DOHH2 (cell line): ENCODE data around the gene ARID1B.

Experiments used
- H3F3A ChIP-seq: fragments of 200-600 bp; sonication (generic), shearing (Covaris generic); 2 replicates; pipeline ENCODE4 v1.6.0; 2016; ENCODE audit warnings: antibody characterized with exemption, mild to moderate bottlenecking; ENCODE audit not compliant: control insufficient read depth, insufficient read depth
- H3K27ac ChIP-seq: fragments of 200-600 bp; sonication (generic); 2 replicates; pipeline ENCODE4 v1.5.1; 2014; ENCODE audit warnings: low read depth, mild to moderate bottlenecking, low read length, moderate library complexity
- H3K27me3 ChIP-seq: fragments of 200-600 bp; sonication (generic); 2 replicates; pipeline ENCODE4 v1.6.1; 2014; ENCODE audit warnings: mild to moderate bottlenecking, low read length, mixed read lengths; ENCODE audit not compliant: control insufficient read depth
- H3K36me3 ChIP-seq: fragments of 200-600 bp; sonication (generic); 2 replicates; pipeline ENCODE4 v1.6.1; 2014; ENCODE audit warnings: mild to moderate bottlenecking, low read length, moderate library complexity, mixed read lengths; ENCODE audit not compliant: control insufficient read depth
- H3K4me1 ChIP-seq: fragments of 200-600 bp; sonication (generic); 2 replicates; pipeline ENCODE4 v1.6.1; 2014; ENCODE audit warnings: mild to moderate bottlenecking, low read length, mixed read lengths; ENCODE audit not compliant: control insufficient read depth
- H3K4me2 ChIP-seq: fragments of 200-600 bp; sonication (generic); 2 replicates; pipeline ENCODE4 v1.6.0; 2014; ENCODE audit warnings: mild to moderate bottlenecking, low read length, moderate library complexity
- H3K4me3 ChIP-seq: fragments of 200-600 bp; sonication (generic); 2 replicates; pipeline ENCODE4 v1.5.1; 2014; ENCODE audit warnings: mild to moderate bottlenecking, low read length, mixed read lengths
- H3K79me2 ChIP-seq: fragments of 200-600 bp; sonication (generic); 2 replicates; pipeline ENCODE4 v1.6.1; 2014; ENCODE audit warnings: mild to moderate bottlenecking, low read length, mixed read lengths; ENCODE audit not compliant: control insufficient read depth
- H3K9me2 ChIP-seq: fragments of 200-600 bp; sonication (generic); replicated peaks from 2 replicates; pipeline ENCODE4 v1.6.1; 2014; ENCODE audit warnings: mild to moderate bottlenecking, low read length, mixed read lengths; ENCODE audit not compliant: control insufficient read depth
- H3K9me3 ChIP-seq: fragments of 200-600 bp; sonication (generic); 2 replicates; pipeline ENCODE4 v1.6.1; 2014; ENCODE audit warnings: antibody characterized with exemption, low read length, mixed read lengths; ENCODE audit not compliant: control insufficient read depth, insufficient read depth
- H4K20me1 ChIP-seq: fragments of 200-600 bp; sonication (generic); 2 replicates; pipeline ENCODE4 v1.6.0; 2014; ENCODE audit warnings: low read depth, mild to moderate bottlenecking, antibody characterized with exemption, low read length, moderate library complexity; ENCODE audit not compliant: control insufficient read depth, insufficient read depth
- CTCF ChIP-seq: fragments of 200-600 bp; sonication (generic); IDR thresholded peaks from one replicate; pipeline ENCODE4 v1.5.1; 2014; ENCODE audit warnings: antibody characterized with exemption, mild to moderate bottlenecking, low read depth, low read length; ENCODE audit not compliant: poor library complexity, severe bottlenecking
- EZH2phosphoT487 ChIP-seq: fragments of 200-600 bp; sonication (generic); IDR thresholded peaks from 2 replicates; pipeline ENCODE4 v1.6.1; 2017; ENCODE audit warnings: borderline replicate concordance, mild to moderate bottlenecking, antibody characterized with exemption, low read length, moderate library complexity, mixed read lengths

ARID1B gene

GRCh38 chr6:156824142-156824541 lies 47.0 kb downstream of the ARID1B start:
- Histone ChIP-seq H3F3A (0 out of 2 replicates have a peak, but pooled peaks cover 7% of the 10 kb centered on the region), H3K4me1 (peaks cover 13% of the 10 kb centered on the region), H3K79me2 (peaks cover 100% of the 10 kb centered on the region), H4K20me1 (peaks cover 49% of the 10 kb centered on the region), H3K9me2 (no peaks in the 10 kb centered on the region), H3K4me3 (no peak overlapping the region), H3K4me2 (no peak overlapping the region), H3K36me3 (peaks cover 19% of the 10 kb centered on the region), H3K27ac (no peak overlapping the region), H3K9me3 (no peaks in the 10 kb centered on the region), H3K27me3 (no peaks in the 10 kb centered on the region)
- no peak for TF ChIP-seq EZH2phosphoT487
- no peak for TF ChIP-seq CTCF

- TF ChIP-seq EZH2phosphoT487, result no peak
- TF ChIP-seq CTCF, result no peak
- H3K4me2 ChIP-seq, result no peak overlapping the region
- H3F3A ChIP-seq, result 0 out of 2 replicates have a peak, but pooled peaks cover 7% of the 10 kb centered on the region
- H3K9me2 ChIP-seq, result no peaks in the 10 kb centered on the region
- H3K9me3 ChIP-seq, result no peaks in the 10 kb centered on the region
- H3K79me2 ChIP-seq, result peaks cover 100% of the 10 kb centered on the region
- peaks cover 30% of the 10 kb centered on the region for H3K36me3 ChIP-seq
- H3K4me3 ChIP-seq, result no peak overlapping the region
- H3K27me3 ChIP-seq, result no peaks in the 10 kb centered on the region
- H3K27ac ChIP-seq, result no peak overlapping the region
- peaks cover 10% of the 10 kb centered on the region for H3K4me1 ChIP-seq
- peaks cover 39% of the 10 kb centered on the region; the same call in 1 of the 2 replicates for H4K20me1 ChIP-seq
Observed at GRCh38 chr6:156825475-156825874, 48.3 kb downstream of the ARID1B start.

- no peaks in the 10 kb centered on the region for H3K9me2 ChIP-seq
- H3K9me3 ChIP-seq, result no peaks in the 10 kb centered on the region
- no peak for TF ChIP-seq CTCF
- no peak for TF ChIP-seq EZH2phosphoT487
- peaks cover 34% of the 10 kb centered on the region for H4K20me1 ChIP-seq
- 0 out of 2 replicates have a peak, but pooled peaks cover 7% of the 10 kb centered on the region for H3F3A ChIP-seq
- no peak overlapping the region for H3K4me3 ChIP-seq
- H3K27me3 ChIP-seq, result no peaks in the 10 kb centered on the region
- no peak overlapping the region for H3K27ac ChIP-seq
- H3K4me2 ChIP-seq, result no peak overlapping the region
- peaks cover 37% of the 10 kb centered on the region for H3K36me3 ChIP-seq
- H3K79me2 ChIP-seq, result peaks cover 98% of the 10 kb centered on the region
- peaks cover 14% of the 10 kb centered on the region for H3K4me1 ChIP-seq
Observed at GRCh38 chr6:156826290-156826955, 49.2 kb downstream of the ARID1B start.
